ENCODE data around the gene USP21.
A peak's percentile ranks its signal among the peaks of the same experiment; 100 is the strongest.
"Not testable (repeated sequence)": the region's sequence is repeated elsewhere in the genome, so short reads cannot be mapped to it uniquely, and the experiment has no call there.

Gene USP21, protein sequence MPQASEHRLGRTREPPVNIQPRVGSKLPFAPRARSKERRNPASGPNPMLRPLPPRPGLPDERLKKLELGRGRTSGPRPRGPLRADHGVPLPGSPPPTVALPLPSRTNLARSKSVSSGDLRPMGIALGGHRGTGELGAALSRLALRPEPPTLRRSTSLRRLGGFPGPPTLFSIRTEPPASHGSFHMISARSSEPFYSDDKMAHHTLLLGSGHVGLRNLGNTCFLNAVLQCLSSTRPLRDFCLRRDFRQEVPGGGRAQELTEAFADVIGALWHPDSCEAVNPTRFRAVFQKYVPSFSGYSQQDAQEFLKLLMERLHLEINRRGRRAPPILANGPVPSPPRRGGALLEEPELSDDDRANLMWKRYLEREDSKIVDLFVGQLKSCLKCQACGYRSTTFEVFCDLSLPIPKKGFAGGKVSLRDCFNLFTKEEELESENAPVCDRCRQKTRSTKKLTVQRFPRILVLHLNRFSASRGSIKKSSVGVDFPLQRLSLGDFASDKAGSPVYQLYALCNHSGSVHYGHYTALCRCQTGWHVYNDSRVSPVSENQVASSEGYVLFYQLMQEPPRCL

DNA sequence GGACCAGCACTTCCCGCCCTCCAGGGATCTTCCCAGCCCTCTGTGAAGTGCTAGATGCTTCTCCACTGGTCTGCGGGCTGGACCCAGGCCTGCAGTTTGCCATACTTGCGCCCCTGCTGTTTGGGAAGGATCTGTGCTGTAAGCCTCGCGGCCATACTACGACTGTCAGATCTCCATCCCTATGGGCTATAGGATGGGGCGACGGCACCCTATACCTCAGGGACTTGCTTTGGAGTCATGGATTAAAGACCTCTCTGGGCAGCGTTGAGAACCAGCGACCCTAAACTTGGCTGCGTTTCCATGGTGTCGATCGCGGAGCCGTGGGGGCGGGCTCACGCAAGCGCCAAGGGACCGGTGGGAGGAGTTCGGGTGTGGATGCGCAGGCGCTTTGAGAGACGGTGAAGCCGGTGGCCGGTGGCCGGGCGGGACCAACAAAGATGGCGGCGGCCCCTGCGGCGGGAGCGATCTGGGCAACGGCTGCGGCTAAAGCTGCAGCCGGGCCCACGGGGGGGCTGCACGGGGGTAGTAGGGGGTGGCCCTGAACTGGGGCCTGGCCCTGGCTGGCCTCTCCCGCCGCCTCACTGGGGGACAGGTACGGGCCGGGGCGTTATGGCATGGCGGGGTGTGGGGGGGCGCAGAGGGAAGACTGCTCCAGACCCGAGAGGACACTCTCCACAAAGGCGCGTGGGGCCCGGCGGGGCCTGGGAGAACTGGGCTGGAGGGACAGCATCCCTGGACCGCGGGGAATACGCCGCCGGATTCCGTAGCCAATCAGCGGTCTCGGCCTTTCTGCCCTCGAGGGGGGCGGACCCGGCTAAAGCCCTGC, at the start of gene USP21:
Gene USP21, plus strand, starts transcription at position 414 of the 826 bp plus-strand sequence. CDS start 1,141 bp downstream, outside the sequence.
- peak; percentile 77 for DNase-seq (ENCODE audit: insufficient read length, low spot score)
- no peak for FAIRE-seq
- peak; percentile 65 for TF ChIP-seq POLR2A (IDR thresholded peaks at IDR 0.05; ENCODE audit: low read depth, low read length)

DNA sequence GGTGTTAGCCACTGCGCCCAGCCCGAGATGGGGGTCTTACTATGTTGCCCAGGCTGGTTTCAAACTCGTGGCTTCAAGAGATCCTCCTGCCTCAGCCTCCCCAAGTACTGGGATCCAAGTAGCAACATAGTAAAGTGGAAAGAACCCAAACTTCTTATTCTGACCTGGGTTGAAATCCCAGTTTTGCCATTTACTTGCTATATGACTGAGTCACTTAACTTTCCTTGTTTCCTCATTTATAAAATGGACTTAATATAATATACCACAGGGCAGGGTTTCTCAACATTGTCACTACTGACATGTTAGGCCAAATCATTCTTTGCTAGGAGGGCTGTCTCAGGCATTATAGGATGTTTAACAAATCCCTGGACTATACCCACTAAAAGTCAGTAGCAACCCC, 48.2 kb upstream of the USP21 start:
- no peak for DNase-seq (ENCODE audit: insufficient read length, low spot score)
- no peak for FAIRE-seq

DNA sequence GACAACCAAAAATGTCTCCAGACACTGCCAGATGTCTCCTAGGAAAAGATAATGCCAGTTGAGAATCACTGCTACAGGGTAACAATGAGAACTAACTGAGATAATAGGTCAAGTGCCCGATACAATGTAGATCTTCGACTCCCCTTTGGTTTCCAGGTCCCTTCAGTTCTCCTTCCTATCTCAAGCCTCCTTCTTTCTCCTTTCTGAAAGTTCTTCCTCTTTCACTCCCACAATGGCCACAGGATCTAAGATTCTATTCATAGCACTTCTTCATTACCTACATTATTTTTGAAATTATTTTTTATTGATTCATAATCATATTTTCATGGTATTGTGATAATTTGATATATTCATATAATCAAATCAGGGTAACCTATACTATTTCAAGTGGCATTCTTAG, 47.8 kb upstream of the USP21 start:
- no peak for FAIRE-seq
- no peak for TF ChIP-seq POLR2A (IDR thresholded peaks at IDR 0.05; ENCODE audit: low read depth, low read length)
- DNase-seq (ENCODE audit: insufficient read length, low spot score), result no peak

More for the DNA sequence above, 48.2 kb upstream of the USP21 start:
- TF ChIP-seq POLR2A (IDR thresholded peaks at IDR 0.05; ENCODE audit: low read depth, low read length), result no peak

DNA sequence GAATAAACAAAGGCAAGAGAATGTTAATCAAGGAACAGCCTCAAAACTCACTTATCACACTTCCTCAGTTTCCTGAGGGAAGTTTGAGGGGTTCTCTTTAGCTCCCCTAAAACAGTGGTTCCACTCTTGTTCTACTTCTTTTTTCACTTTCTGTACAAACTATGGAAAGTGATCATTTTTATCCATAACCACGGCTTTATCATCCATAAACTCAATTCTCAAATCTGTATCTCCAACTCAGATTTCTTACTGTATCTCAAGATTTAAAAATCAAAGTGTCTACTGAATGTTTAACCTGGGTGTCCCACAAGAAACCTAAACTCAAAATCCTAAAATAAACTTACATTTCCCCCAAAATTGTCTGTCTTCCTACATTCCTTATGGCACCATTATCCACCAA, 45.4 kb upstream of the USP21 start:
- TF ChIP-seq POLR2A (IDR thresholded peaks at IDR 0.05; ENCODE audit: low read depth, low read length), result no peak
- DNase-seq (ENCODE audit: insufficient read length, low spot score) (no peak), FAIRE-seq (no peak)

DNA sequence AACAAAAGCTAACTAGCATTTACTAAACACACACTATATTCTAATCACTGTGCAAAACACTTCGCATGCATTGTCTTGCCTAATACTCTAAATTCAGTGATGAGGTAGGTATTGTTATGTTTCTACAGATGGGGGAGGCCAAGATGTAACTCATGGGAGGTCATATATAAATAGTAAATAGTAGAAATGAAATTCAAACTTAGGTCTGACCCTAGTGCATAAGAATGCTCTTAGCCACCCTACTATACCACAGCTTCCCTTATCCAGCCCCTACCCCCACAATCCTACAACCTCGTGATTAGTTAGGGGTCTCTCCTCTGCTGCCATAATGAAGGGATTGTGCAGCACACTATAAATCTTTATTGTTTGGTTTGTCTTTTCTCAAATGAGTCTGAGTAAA, 44.7 kb upstream of the USP21 start:
- no peak for DNase-seq (ENCODE audit: insufficient read length, low spot score)
- no peak for TF ChIP-seq POLR2A (IDR thresholded peaks at IDR 0.05; ENCODE audit: low read depth, low read length)
- no peak for FAIRE-seq

DNA sequence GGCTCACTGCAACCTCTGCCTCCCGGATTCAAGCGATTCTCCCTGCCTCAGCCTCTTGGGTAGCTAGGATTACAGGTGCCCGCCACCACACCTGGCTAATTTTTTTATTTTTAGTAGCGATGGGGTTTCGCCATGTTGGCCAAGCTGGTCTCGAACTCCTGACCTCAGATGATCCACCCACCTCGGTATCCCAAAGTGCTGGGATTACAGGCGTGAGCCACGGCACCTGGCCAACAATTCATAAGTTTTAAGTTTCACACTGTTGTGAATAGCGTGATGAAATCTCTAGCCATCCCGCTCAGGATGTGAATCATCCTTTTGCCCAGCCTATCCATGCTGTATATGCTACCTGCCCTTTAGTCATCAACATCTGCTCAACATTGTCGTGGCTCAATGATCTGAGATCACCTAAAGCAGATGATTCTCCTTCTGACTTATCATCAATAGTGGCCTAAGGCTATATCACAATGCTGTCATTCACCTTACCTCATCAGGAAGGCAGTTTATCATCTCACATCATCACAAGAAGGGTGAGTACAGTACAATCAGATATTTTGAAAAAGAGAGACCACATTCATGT, 44.1 kb upstream of the USP21 start:
- FAIRE-seq (peak; percentile 70), DNase-seq (ENCODE audit: insufficient read length, low spot score) (peak; percentile 62)
- no peak for TF ChIP-seq POLR2A (IDR thresholded peaks at IDR 0.05; ENCODE audit: low read depth, low read length)

DNA sequence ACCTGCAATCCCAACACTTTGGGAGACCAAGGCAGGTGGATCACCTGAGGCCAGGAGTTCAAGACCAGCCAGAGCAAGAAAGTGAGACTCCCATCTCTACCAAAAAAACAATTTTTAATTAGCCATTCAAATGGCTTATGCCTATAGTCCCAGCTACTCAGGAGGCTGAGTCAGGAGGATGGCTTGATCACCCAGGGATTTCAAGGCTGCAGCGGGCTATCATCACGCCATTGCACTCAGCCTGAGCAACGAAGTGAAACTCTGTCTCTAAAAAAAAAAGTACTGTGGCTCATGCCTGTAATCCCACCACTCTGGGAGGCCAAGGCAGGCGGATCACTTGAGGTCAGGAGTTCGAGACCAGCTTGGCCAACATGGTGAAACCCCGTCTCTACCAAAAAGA, 43.3 kb upstream of the USP21 start:
- DNase-seq (ENCODE audit: insufficient read length, low spot score), result not testable (repeated sequence)

DNA sequence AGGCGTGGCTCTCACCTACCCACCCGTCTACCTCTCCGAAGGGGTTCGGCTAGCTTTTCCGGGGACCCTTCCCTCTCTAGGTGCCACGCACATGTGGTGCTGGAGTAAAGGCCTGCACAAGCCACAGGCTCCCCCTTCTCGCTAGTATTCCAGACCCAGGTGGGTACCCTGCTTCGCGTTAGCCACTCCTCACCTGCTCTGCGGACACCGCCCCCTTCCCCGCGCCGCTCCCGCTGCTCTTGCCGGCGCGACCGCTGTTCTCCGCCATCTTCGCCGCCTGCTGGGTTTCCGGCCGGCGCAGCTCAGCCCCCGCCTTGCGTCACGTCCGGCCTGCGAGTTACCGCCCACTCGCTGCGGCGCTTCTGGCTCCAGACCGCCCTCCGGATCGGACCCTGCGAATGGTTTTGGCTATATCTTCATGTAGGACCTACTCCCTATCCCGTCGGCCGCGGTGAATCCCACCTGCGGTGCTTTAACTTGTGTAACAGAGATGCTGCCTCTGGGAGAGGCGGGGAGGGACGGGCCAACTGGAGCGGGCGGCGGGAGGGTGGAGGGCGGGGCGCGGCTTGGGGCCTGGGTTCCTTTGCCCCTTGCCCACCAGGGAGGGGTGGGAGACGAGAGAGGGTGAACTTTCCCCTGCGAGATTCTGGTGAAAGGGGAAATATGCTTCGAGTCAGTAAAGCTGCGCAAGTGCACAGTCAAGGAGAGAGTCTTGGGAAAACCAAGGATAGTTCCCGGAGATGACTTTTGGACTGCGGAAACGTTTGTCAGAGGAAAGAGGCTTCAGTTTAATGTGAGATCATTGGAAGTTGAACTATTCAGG, 41.3 kb upstream of the USP21 start, which contains the start of the genes NIT1 and PFDN2:
Gene NIT1, plus strand, starts transcription at position 347 of the 823 bp plus-strand sequence. Its CDS starts 72 bp downstream, at position 419.
Gene PFDN2, minus strand, starts transcription at position 279 of the 823 bp plus-strand sequence. Its CDS starts 11 bp downstream, at position 268.
- DNase-seq (ENCODE audit: insufficient read length, low spot score) (peak; percentile 79), FAIRE-seq (no peak)

More for the DNA sequence above, 43.3 kb upstream of the USP21 start:
- not testable (repeated sequence) for FAIRE-seq

DNA sequence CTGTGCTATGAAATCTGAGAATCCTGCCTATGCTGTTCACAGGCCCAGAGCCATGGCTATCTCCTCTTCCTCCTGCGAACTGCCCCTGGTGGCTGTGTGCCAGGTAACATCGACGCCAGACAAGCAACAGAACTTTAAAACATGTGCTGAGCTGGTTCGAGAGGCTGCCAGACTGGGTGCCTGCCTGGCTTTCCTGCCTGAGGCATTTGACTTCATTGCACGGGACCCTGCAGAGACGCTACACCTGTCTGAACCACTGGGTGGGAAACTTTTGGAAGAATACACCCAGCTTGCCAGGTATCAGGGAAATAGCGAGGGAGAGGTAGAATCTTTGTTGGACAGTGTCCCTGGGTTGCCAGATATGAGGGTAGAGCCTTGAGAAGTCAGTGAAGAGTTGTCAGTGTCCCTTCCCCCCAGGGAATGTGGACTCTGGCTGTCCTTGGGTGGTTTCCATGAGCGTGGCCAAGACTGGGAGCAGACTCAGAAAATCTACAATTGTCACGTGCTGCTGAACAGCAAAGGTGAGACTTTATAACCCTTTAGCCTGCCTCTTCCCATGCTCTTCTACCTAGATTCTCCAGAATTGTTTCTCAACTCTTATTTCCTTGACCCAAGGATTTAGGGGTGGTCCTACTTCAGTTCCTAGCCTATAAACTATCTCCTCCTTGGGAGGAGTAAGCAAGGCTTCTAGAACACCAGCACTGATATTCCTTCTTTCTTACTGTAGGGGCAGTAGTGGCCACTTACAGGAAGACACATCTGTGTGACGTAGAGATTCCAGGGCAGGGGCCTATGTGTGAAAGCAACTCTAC, 40.0 kb upstream of the USP21 start:
- no peak for DNase-seq (ENCODE audit: insufficient read length, low spot score)
- 0 out of 2 replicates have a peak, but pooled peaks have one; percentile 11 for TF ChIP-seq POLR2A (IDR thresholded peaks at IDR 0.05; ENCODE audit: low read depth, low read length)
- FAIRE-seq, result no peak

More for the DNA sequence above, 41.3 kb upstream of the USP21 start, which contains the start of the genes NIT1 and PFDN2:
- TF ChIP-seq POLR2A (IDR thresholded peaks at IDR 0.05; ENCODE audit: low read depth, low read length), result peak; percentile 95

DNA sequence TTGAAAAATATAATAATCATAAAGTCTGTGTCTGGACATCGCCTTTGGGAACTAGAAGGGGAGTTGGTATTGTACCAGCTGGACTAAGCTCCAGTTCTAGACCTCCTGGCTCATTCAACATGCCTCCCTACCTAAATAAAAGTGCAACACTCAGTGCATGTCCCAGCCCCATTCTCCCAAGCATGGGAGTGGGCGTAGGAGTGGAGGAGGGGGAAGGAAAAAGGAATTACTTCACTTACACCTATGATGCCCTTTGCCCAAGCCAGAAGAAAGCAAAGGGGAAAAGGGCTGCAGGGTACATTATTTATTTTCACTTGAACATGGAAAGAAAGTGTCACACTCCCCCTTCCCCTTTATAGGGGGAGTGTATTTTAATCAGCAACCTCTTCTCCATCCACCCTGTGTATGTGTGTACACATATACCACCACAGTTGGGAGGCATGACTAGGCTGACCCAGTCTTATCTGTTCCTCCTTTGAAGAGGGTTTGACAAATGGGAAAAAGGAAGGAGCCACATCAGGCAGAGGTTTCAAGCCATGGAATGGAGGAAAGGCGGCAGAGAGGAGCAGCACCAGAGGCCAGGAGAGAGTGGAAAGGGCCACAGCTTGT, 38.2 kb upstream of the USP21 start:
- DNase-seq (ENCODE audit: insufficient read length, low spot score), result no peak
- FAIRE-seq, result no peak
- no peak for TF ChIP-seq POLR2A (IDR thresholded peaks at IDR 0.05; ENCODE audit: low read depth, low read length)

DNA sequence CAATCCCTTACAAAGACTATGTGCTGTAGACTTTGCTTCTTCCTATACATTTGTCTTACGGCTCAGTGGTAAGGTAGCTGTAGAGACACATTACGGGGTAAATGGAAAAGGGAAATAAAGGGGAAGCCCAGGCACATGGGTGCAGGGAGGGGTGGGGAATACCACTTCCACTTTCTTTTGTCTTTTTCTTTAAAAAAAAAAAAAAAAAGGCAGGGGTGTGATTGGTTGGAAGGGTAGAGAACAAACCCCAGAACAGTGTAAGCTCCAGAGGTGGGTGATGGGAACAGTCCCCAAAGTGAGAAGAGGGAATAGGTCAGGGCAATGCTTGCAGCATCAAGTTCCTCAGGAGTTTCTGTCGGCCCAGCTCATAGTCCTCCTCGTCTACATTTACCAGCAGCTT, 37.5 kb upstream of the USP21 start:
- DNase-seq (ENCODE audit: insufficient read length, low spot score), result no peak
- TF ChIP-seq POLR2A (IDR thresholded peaks at IDR 0.05; ENCODE audit: low read depth, low read length), result no peak
- FAIRE-seq, result no peak

DNA sequence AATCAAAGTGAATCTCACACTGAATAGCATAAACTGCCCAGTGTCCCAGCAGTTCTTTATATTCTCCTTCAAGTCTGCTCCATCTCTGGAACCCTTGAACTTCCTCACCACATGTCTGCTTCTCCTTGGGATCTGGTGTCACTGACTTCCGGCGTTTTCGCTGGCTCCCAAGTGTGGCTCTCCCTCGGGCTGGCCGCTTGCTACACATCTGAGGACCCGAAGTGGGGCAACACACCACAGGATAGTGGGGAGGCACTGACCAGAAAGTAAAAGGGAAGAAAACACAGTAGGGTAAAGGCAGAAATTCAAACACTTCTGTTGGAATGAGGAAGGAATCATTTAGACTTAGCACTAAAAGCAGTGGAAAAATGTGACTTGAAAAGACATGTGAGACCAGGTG, 36.3 kb upstream of the USP21 start:
- DNase-seq (ENCODE audit: insufficient read length, low spot score) (no peak), FAIRE-seq (no peak)
- no peak for TF ChIP-seq POLR2A (IDR thresholded peaks at IDR 0.05; ENCODE audit: low read depth, low read length)
